Kidney (tissue), 14 donors: ENCODE data around the gene H3-3A. TPM values are rescaled to one million over a fixed set of nuclear protein-coding genes. Genes with fewer than 3 reads are reported as not detected.

Experiments
- DNase-seq, 5 donors: peaks; one replicate each; pipeline ENCODE4 v3.0.0-alpha.2; 2013 to 2020
- FAIRE-seq: peaks from 2 replicates; lab custom pipeline; 2012; peaks lifted over from hg19 to GRCh38; lab: Jason Lieb, UNC
- H3K27ac ChIP-seq, 2 donors: one replicate each; pipeline ENCODE4 v1.7.0; 2013; ENCODE audit warnings: low read depth in 2 of 2, low read length in 2 of 2, inconsistent platforms in 1 of 2
- H3K27me3 ChIP-seq: one replicate; pipeline ENCODE4 v1.7.1; 2013; ENCODE audit warnings: low read length, inconsistent platforms; ENCODE audit not compliant: control insufficient read depth, insufficient read depth
- H3K36me3 ChIP-seq, 3 donors: one replicate each; pipeline versions ENCODE4 v1.7.0 to v1.7.1; 2013; ENCODE audit warnings: low read length in 3 of 3, control low read depth in 1 of 3, inconsistent platforms in 1 of 3; ENCODE audit not compliant: insufficient read depth in 3 of 3, control insufficient read depth in 2 of 3
- H3K4me1 ChIP-seq, 3 donors: one replicate each; pipeline versions ENCODE4 v1.7.0 to v1.7.1; 2013; ENCODE audit warnings: low read length in 3 of 3, inconsistent platforms in 1 of 3, low read depth in 1 of 3; ENCODE audit not compliant: control insufficient read depth in 2 of 3, insufficient read depth in 2 of 3
- H3K4me3 ChIP-seq, 3 donors: one replicate each; pipeline versions ENCODE4 v1.7.0 to v1.8.1; 2013; ENCODE audit warnings: low read length in 3 of 3, control low read depth in 1 of 3, inconsistent platforms in 1 of 3
- H3K9ac ChIP-seq, 3 donors: one replicate each; pipeline versions ENCODE4 v1.7.0 to v1.7.1; 2013; ENCODE audit warnings: low read length in 3 of 3, control low read depth in 1 of 3, inconsistent platforms in 1 of 3
- H3K9me3 ChIP-seq, 3 donors: one replicate each; pipeline versions ENCODE4 v1.7.0 to v1.7.1; 2013; ENCODE audit warnings: low read length in 3 of 3, control low read depth in 1 of 3, inconsistent platforms in 1 of 3; ENCODE audit not compliant: control insufficient read depth in 2 of 3, insufficient read depth in 1 of 3
- CTCF ChIP-seq: IDR thresholded peaks from 3 replicates; pipeline ENCODE4 v1.5.1; 2012; ENCODE audit warnings: mild to moderate bottlenecking, moderate library complexity, borderline replicate concordance; ENCODE audit not compliant: insufficient read depth; ENCODE audit errors: extremely low read depth
- intact Hi-C: fragments of 100-400 bp; cut with DNase I; formaldehyde crosslinking; loops from one replicate; pipeline ENCODE4 v1.11.1; 2022
- polyA plus RNA-seq: library from polyadenylated mRNA; stranded (reverse); fragments of 350-450 nt; fragmentation: Illumina TruSeq; extraction: RNeasy Lipid Tissue Mini Kit (QIAGEN cat#74804); gene quantifications from one replicate; pipeline ENCODE4 v1.2.3, GENCODE V29; 2014; ENCODE audit warnings: low read depth, low replicate concordance; ENCODE audit not compliant: insufficient read depth
- total RNA-seq: library from RNA; stranded (reverse); fragmentation: NEBNext Ultra II Directional; extraction: Animal tissue kit (Norgen Biotek cat#: 25700); gene quantifications from one replicate; pipeline ENCODE4 v1.2.1, GENCODE V29; 2021
- donor health status: control.
- donor health status: control.
- donor health status: control.
- donor health status: control.
- donor health status: control.
- donor health status: DM: yes; HTN: yes; CAD: no.
- donor health status: Normal renal cell carcinoma (clear cell type).

Gene H3-3A
- total and polyA plus RNA-seq, 2 donors from 2014 or later = 404 to 524 TPM

GRCh38 chr1:226119169-226119568 is 56.7 kb downstream of the H3-3A start:
- DNase-seq (no peak), FAIRE-seq (no peak)
- Histone ChIP-seq H3K9ac (no peak overlapping the region), H3K4me3 (no peak overlapping the region), H3K36me3 (no peaks in the 10 kb centered on the region), H3K27me3 (no peaks in the 10 kb centered on the region), H3K27ac (no peak overlapping the region), H3K4me1 (peaks cover 0 to 3% (median 0%) of the 10 kb centered on the region in 3 donors), H3K9me3 (no peaks in the 10 kb centered on the region)
- no peak for TF ChIP-seq CTCF
- intact Hi-C loops = no loop called here

DNA sequence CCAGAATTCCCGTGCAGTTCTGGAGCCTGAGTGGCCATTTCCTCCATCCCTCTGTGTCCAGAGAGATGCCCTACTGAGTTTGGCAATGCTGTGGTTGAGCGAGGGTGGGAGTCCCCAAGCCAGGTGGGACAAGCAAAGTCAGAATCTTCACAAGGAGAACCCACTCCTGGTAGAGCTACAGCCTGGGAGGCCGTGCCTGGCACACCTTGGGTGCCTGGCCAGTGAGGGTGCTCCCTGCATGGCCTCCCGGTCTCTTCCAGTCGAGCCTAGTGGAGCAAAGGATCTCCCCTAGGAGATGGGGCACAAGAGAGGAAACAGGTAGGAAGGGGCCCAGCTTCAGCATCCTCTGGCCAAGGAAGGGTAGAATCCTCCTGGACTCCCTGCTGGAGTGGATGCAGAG is 57.9 kb downstream of the H3-3A start:
- no peaks in the 10 kb centered on the region for H3K36me3 ChIP-seq
- H3K9ac ChIP-seq = no peak overlapping the region
- no peaks in the 10 kb centered on the region for H3K9me3 ChIP-seq
- no peak overlapping the region for H3K4me3 ChIP-seq
- no peak for TF ChIP-seq CTCF
- DNase-seq = no peak
- no peak overlapping the region for H3K27ac ChIP-seq
- intact Hi-C loops = no loop called here
- H3K4me1 ChIP-seq = peaks cover 0 to 6% (median 0%) of the 10 kb centered on the region in 3 donors
- no peak for FAIRE-seq
- H3K27me3 ChIP-seq = no peaks in the 10 kb centered on the region

DNA sequence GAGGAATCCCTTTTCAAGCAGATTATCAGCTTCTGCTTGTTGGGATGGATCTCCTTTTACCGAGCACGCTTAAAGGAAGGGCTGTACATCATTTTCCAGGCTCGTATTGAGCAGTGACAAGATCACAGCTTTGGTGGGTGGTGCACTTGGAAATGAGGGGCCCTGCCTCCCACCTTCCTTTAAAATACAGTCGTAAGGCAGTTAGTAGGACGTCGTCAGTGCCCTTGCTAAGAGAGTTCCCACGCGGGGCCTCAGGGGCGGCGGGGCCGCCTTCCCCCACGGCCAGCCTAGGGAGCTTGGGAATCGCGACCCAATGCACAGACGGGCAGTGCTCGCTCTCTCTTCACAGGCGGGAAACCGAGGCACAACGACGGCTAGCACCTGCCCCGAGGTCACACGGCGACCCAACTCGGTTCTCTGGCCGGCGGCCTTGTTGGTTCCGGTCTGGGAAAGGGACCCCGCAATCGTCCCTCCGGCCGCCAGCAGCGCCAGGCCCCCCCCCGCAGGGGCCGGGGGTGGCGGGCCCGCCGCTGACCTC is 58.6 kb downstream of the H3-3A start:
- Histone ChIP-seq H3K9me3 (no peaks in the 10 kb centered on the region), H3K4me1 (peaks cover 0 to 6% (median 0%) of the 10 kb centered on the region in 3 donors), H3K27me3 (no peaks in the 10 kb centered on the region), H3K9ac (no peak overlapping the region), H3K36me3 (no peaks in the 10 kb centered on the region), H3K4me3 (peak overlapping the region in 1 of 3 donors; percentile 1), H3K27ac (no peak overlapping the region)
- DNase-seq (no peak), FAIRE-seq (no peak)
- intact Hi-C loops = no loop called here
- no peak for TF ChIP-seq CTCF

Other genes with a start within 250 kb of the H3-3A start
- gene TMEM63A, start 180.3 kb upstream of the H3-3A start, total RNA-seq = 159 TPM
- 25.5 TPM for gene TMEM63A, start 180.3 kb upstream of the H3-3A start, polyA plus RNA-seq
- 8.6 TPM for gene LEFTY1, start 173.6 kb upstream of the H3-3A start, total RNA-seq
- gene LEFTY1, start 173.6 kb upstream of the H3-3A start, polyA plus RNA-seq = 0.41 TPM
- gene PYCR2, start 138.5 kb upstream of the H3-3A start, total RNA-seq = 79.3 TPM
- 72.4 TPM for gene PYCR2, start 138.5 kb upstream of the H3-3A start, polyA plus RNA-seq
- gene LEFTY2, start 121.5 kb upstream of the H3-3A start, total RNA-seq = 0.13 TPM
- gene LEFTY2, start 121.5 kb upstream of the H3-3A start, polyA plus RNA-seq = 0.28 TPM
- gene SDE2, start 63.4 kb upstream of the H3-3A start, total RNA-seq = 19.2 TPM
- gene SDE2, start 63.4 kb upstream of the H3-3A start, polyA plus RNA-seq = 3.4 TPM
- gene ACBD3, start 124.0 kb downstream of the H3-3A start, total RNA-seq = 43.1 TPM
- 12.4 TPM for gene ACBD3, start 124.0 kb downstream of the H3-3A start, polyA plus RNA-seq
- gene MIXL1, start 160.9 kb downstream of the H3-3A start, total RNA-seq = 0.16 TPM
- gene MIXL1, start 160.9 kb downstream of the H3-3A start, polyA plus RNA-seq = 0.56 TPM
- 2.7 TPM for gene LIN9, start 246.4 kb downstream of the H3-3A start, total RNA-seq
- gene LIN9, start 246.4 kb downstream of the H3-3A start, polyA plus RNA-seq = 0.73 TPM